BLaER1 treated with 17β-estradiol and CSF1 and Interleukin-3, amounts not matched to agents 10 nM and 100 nM (cell line): ENCODE data around the gene MORN1.
A peak's percentile ranks its signal among the peaks of the same experiment; 100 is the strongest.

ENCODE experiments used
- H3K27ac ChIP-seq, 11 experiments: shearing (Covaris generic); formaldehyde crosslinking; 2 replicates each; pipeline ENCODE4 v1.8.1; 2022
- H3K27me3 ChIP-seq, 11 experiments: shearing (Covaris generic); formaldehyde crosslinking; 2 replicates each; pipeline ENCODE4 v1.8.1; 2022
- H3K36me3 ChIP-seq, 11 experiments: shearing (Covaris generic); formaldehyde crosslinking; 2 replicates each; pipeline ENCODE4 v1.8.1; 2022
- H3K4me1 ChIP-seq, 10 experiments: shearing (Covaris generic); formaldehyde crosslinking; 2 replicates each; pipeline ENCODE4 v1.8.1; 2022
- H3K4me2 ChIP-seq, 11 experiments: shearing (Covaris generic); formaldehyde crosslinking; 2 replicates each; pipeline ENCODE4 v1.8.1; 2022
- H3K4me3 ChIP-seq, 10 experiments: shearing (Covaris generic); formaldehyde crosslinking; 2 replicates each; pipeline ENCODE4 v1.8.1; 2022
- H3K9ac ChIP-seq, 11 experiments: shearing (Covaris generic); formaldehyde crosslinking; 2 replicates each; pipeline ENCODE4 v1.8.1; 2022
- H3K9me3 ChIP-seq, 11 experiments: shearing (Covaris generic); formaldehyde crosslinking; replicated peaks in 1 of 11; 2 replicates each; pipeline ENCODE4 v1.8.1; 2022
- H4K20me1 ChIP-seq, 11 experiments: shearing (Covaris generic); formaldehyde crosslinking; 2 replicates each; pipeline ENCODE4 v1.8.1; 2022
- Cebpa-rat ChIP-seq, 11 experiments: shearing (Covaris generic); IDR thresholded peaks; 2 replicates each; pipeline ENCODE4 v1.8.1; 2022

Gene MORN1

DNA sequence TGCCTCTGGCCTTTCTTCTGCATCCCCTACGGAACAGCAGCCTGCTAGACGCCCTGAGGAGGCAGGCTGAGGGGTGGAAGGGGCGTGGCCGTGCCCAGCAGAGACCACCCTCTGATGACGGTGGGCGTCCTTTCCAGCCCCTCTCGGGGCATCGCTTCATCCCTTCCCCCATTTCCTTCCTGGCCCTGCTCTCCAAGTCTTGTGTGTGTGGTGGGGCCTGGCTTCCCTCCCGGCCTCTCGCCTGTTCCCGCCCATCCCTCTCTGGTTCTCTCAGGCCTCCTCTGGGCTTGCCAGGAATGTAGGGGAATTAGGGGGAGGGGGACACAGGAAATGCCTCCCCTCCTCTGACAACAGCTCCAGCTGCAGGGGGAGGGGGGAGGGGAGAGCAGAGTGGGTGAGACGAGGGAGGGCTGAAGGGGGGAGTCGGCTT, 112.1 kb downstream of the MORN1 start:
- H3K4me2 ChIP-seq, result peak overlapping the region; percentile 73 to 96 (median 93)

DNA sequence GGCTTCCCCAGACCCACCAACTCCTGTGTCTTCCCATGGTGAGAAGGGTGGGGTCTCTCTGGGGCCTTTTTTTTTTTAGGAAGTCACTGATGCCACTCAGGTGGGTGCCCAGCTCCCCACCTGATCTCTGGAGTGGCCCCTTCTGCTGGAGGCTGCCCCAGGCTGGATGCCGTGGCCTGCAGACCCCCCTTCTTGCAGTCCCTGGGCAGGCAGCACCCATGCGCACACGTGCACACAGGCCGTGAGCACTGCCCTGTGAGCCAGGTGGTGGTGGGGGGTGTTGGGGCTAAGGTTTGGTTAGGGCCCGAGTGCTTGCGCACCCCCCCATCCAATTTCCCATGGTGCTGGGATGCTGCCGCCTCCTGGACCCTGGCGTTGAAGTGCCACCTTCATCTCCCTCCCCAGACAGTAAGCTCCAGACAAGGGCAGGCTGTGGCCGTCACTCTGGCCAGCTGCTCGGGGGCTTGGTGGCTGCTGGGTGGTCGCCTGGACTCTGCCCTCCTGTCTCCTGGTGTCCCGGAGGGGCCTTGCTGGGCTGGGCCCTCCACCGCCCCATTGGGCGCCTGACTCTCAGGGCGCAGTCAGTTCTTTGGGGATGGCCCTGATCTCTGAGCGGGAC, 112.7 kb downstream of the MORN1 start:
- H3K36me3 ChIP-seq, result peaks cover 7 to 49% (median 17%) of the 10 kb centered on the region in 11 experiments; a peak in 21 of 22 replicates
- H3K27ac ChIP-seq, result peak overlapping the region in 10 of 11 experiments; percentile 22 to 85 (median 74); a peak in 18 of 22 replicates
- H3K4me2 ChIP-seq, result peak overlapping the region; percentile 73 to 96 (median 93)
- TF ChIP-seq Cebpa-rat (IDR thresholded peaks at IDR 0.05), result no peak
- H3K4me1 ChIP-seq, result peaks cover 64 to 82% (median 72%) of the 10 kb centered on the region in 10 experiments
- H3K9me3 ChIP-seq, result peaks cover 0 to 20% (median 16%) of the 10 kb centered on the region in 11 experiments; a peak in 13 of 22 replicates
- peaks cover 67 to 83% (median 81%) of the 10 kb centered on the region in 11 experiments for H4K20me1 ChIP-seq
- peak overlapping the region in 4 of 10 experiments; percentile 8 to 38 (median 28); a peak in 5 of 20 replicates for H3K4me3 ChIP-seq
- peak overlapping the region; percentile 36 to 74 (median 64); a peak in 19 of 22 replicates for H3K9ac ChIP-seq
- H3K27me3 ChIP-seq, result no peaks in the 10 kb centered on the region

More for the DNA sequence above, 112.1 kb downstream of the MORN1 start:
- Histone ChIP-seq H3K9me3 (peaks cover 0 to 20% (median 16%) of the 10 kb centered on the region in 11 experiments; a peak in 13 of 22 replicates), H3K27ac (peak overlapping the region in 10 of 11 experiments; percentile 22 to 85 (median 74); a peak in 18 of 22 replicates), H3K9ac (peak overlapping the region; percentile 7 to 74 (median 64); a peak in 19 of 22 replicates), H3K27me3 (no peaks in the 10 kb centered on the region), H3K4me1 (peaks cover 58 to 81% (median 69%) of the 10 kb centered on the region in 10 experiments), H3K36me3 (peaks cover 7 to 49% (median 17%) of the 10 kb centered on the region in 11 experiments; a peak in 21 of 22 replicates), H3K4me3 (peak overlapping the region in 5 of 10 experiments; percentile 8 to 38 (median 28); a peak in 4 of 20 replicates), H4K20me1 (peaks cover 67 to 83% (median 81%) of the 10 kb centered on the region in 11 experiments)
- no peak for TF ChIP-seq Cebpa-rat (IDR thresholded peaks at IDR 0.05)

DNA sequence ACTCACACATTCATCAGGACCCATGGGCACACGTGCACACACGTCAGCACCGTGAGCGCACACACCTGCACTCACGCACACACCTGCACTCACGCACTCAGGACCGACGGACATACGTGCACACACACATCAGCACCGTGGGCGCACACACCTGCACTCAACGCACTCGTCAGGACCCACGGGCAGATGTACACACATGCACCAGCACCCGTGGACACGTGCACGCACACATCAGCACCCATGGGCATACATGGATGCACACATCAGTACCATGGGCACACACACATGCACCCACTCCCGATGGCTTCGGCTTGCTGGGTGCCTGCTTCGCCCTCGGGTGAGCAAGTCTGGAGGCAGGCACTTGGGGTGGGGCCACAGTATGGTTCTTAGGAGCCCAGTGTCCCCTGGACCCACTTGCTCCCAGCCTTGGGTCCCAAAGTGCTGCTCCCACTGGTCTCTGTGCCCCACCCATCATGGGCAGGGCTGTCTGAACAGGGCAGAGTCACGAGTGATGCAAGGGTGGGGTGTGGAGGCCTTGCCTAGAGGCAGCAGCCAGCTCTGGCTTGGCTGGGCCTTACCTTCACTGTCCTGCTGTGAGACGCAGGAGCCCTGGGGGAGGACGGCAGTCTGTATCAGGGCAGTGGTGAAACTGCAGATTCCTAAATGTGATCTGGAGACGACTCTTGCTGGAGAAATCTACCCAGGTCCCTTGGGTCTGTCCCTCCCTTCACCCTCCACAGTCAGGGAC, 113.4 kb downstream of the MORN1 start:
- Histone ChIP-seq H3K9me3 (peaks cover 0 to 20% (median 16%) of the 10 kb centered on the region in 11 experiments; a peak in 13 of 22 replicates), H3K27me3 (no peaks in the 10 kb centered on the region), H4K20me1 (peaks cover 67 to 83% (median 81%) of the 10 kb centered on the region in 11 experiments), H3K9ac (peak overlapping the region; percentile 2 to 74 (median 62); a peak in 12 of 22 replicates), H3K36me3 (peaks cover 7 to 48% (median 17%) of the 10 kb centered on the region in 11 experiments; a peak in 21 of 22 replicates), H3K4me1 (peaks cover 67 to 82% (median 76%) of the 10 kb centered on the region in 10 experiments), H3K4me2 (peak overlapping the region; percentile 73 to 96 (median 93)), H3K4me3 (peak overlapping the region in 2 of 10 experiments; percentile 18 to 38; a peak in 1 of 20 replicates), H3K27ac (peak overlapping the region in 8 of 11 experiments; percentile 19 to 85 (median 77); a peak in 14 of 22 replicates)
- TF ChIP-seq Cebpa-rat (IDR thresholded peaks at IDR 0.05), result no peak

DNA sequence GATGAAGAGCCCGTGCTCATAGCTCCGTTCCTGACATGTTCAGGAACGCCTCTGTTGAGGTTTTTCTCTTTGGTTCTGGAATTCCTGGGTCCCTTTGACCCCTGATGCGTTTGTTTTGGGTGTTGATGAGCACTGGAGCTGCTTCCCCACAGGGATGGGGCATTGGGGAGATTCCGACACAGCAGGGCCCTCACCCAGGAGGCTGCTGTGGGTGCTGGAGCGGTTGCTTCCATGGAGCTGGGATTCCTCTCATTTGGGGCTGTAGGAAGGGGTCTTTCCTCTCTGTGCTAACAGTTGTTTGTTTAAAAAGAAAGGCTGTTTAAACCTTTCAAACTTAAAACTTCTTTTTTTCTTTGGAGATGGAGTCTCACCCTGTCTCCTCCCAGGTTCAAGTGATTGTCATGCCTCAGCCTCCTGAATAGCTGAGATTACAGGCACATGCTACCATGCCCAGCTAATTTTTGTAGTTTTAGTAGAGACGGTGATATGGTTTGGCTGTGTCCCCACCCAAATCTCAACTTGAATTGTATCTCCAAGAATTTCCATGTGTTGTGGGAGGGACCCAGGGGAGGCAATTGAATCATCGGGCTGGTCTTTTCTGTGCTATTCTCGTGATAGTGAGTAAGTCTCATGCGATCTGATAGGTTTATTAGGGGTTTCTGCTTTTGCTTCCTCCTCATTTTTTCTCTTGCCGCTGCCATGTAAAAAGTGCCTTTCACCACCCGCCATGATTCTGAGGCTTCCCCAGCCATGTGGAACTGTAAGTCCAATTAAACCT, 114.4 kb downstream of the MORN1 start:
- H4K20me1 ChIP-seq, result peaks cover 72 to 85% (median 84%) of the 10 kb centered on the region in 11 experiments
- H3K9me3 ChIP-seq, result peaks cover 0 to 20% (median 16%) of the 10 kb centered on the region in 11 experiments; a peak in 13 of 22 replicates
- H3K9ac ChIP-seq, result peak overlapping the region in 4 of 11 experiments; percentile 8 to 73 (median 70); a peak in 6 of 22 replicates
- H3K27ac ChIP-seq, result peak overlapping the region in 9 of 11 experiments; percentile 3 to 71 (median 65); a peak in 11 of 22 replicates
- no peaks in the 10 kb centered on the region for H3K27me3 ChIP-seq
- peaks cover 72 to 85% (median 82%) of the 10 kb centered on the region in 10 experiments for H3K4me1 ChIP-seq
- no peak for TF ChIP-seq Cebpa-rat (IDR thresholded peaks at IDR 0.05)
- H3K4me2 ChIP-seq, result peak overlapping the region; percentile 86 to 98 (median 96)
- H3K36me3 ChIP-seq, result peaks cover 7 to 43% (median 11%) of the 10 kb centered on the region in 11 experiments; a peak in 21 of 22 replicates
- H3K4me3 ChIP-seq, result no peak overlapping the region; a peak in 1 of 20 replicates

DNA sequence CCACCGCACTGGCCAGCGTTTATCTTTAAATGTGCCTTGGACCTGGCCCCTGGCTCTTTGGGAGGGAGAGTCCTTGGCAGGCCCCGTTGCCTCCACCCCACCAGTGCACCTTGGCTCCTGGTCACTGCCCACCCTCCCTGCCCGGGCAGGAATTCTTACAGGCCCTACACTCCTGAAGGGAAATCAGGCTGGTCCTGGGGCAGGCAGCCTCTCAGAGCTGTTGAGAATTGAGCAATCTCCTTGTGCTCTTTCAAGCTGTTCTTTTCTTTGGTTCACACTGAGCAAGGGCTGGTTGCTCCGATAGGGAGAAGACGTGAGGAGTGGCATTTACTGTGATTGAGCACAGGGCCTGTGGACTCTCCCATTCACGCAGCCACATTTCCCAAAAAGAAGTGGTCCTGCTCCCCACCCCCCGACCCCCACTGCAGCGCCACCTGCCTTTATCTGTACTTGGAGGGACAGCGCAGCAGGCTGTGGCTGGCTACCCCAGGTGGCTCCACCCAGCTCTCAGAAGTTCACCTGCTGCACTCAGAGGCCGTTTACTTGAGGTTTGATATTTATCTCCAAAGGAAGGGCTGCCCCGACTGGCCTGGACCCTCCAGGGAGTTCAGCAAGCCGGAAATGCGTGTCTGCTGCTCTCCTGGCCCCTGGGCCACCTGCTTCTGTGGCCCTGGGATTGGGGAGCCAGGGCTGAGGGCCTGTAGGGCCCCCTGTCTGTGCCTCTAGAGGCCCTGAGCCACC, 115.4 kb downstream of the MORN1 start:
- peaks cover 82 to 95% (median 94%) of the 10 kb centered on the region in 11 experiments for H4K20me1 ChIP-seq
- H3K9me3 ChIP-seq, result peaks cover 0 to 20% (median 16%) of the 10 kb centered on the region in 11 experiments; a peak in 13 of 22 replicates
- H3K9ac ChIP-seq, result peak overlapping the region; percentile 44 to 77 (median 69); a peak in 20 of 22 replicates
- peaks cover 7 to 43% (median 11%) of the 10 kb centered on the region in 11 experiments; a peak in 21 of 22 replicates for H3K36me3 ChIP-seq
- peaks cover 83 to 95% (median 92%) of the 10 kb centered on the region in 10 experiments for H3K4me1 ChIP-seq
- H3K4me3 ChIP-seq, result peak overlapping the region in 5 of 10 experiments; percentile 19 to 46 (median 31); a peak in 8 of 20 replicates
- H3K27me3 ChIP-seq, result no peaks in the 10 kb centered on the region
- peak overlapping the region in 10 of 11 experiments; percentile 3 to 71 (median 65); a peak in 18 of 22 replicates for H3K27ac ChIP-seq
- TF ChIP-seq Cebpa-rat (IDR thresholded peaks at IDR 0.05), result peak in 8 of 11 experiments; percentile 32 to 72 (median 48); a peak in 10 of 22 replicates
- peak overlapping the region; percentile 86 to 98 (median 96) for H3K4me2 ChIP-seq

DNA sequence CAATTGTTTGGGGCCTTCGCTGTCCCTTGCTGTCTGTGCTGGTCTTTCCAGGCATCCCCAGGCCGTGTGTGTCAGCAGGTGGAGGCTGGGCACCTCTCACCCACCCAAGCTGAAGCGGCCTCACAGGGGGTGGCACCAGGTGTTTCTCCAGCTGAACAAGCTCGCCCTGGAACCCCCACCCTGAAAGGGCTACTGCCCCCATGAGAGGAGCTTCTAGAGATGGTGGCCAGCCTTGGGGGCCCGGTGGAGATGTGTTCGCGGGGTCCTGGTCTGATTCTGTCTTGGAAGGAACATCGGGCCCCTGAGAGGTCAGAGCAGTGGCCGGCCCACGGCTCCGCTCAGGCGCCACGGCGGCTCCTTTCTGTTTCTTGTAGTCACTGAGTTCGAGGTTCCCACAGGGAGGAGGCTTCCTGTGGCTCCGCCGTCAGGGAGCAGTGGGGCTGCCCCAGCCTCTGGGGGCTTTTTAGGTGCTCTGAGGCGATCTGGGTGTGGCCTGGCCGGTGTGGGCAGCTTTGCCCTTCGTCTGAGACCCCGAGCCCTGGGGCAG, 116.4 kb downstream of the MORN1 start:
- peak overlapping the region; percentile 18 to 71 (median 65); a peak in 21 of 22 replicates for H3K27ac ChIP-seq
- H3K27me3 ChIP-seq, result no peaks in the 10 kb centered on the region
- no peak for TF ChIP-seq Cebpa-rat (IDR thresholded peaks at IDR 0.05)
- peak overlapping the region; percentile 44 to 77 (median 69); a peak in 21 of 22 replicates for H3K9ac ChIP-seq
- peaks cover 89 to 100% (median 99%) of the 10 kb centered on the region in 10 experiments for H3K4me1 ChIP-seq
- H3K9me3 ChIP-seq, result peaks cover 0 to 15% (median 11%) of the 10 kb centered on the region in 11 experiments; a peak in 13 of 22 replicates
- peaks cover 7 to 38% (median 11%) of the 10 kb centered on the region in 11 experiments; a peak in 21 of 22 replicates for H3K36me3 ChIP-seq
- peak overlapping the region; percentile 86 to 98 (median 96) for H3K4me2 ChIP-seq
- H3K4me3 ChIP-seq, result peak overlapping the region; percentile 12 to 56 (median 39); a peak in 16 of 20 replicates
- H4K20me1 ChIP-seq, result peaks cover 92 to 100% (median 100%) of the 10 kb centered on the region in 11 experiments
